PC-3 (cell line): ENCODE results near the gene ID2.

Experiments used
- CTCF ChIP-seq: fragments of 300-600 bp; sonication (generic); conservative IDR thresholded peaks from 2 replicates; pipeline ENCODE4 v1.5.1; 2017; ENCODE audit warnings: antibody characterized with exemption, low read depth, mild to moderate bottlenecking, low read length
- EZH2 ChIP-seq: fragments of 300-600 bp; sonication (generic); IDR thresholded peaks from one replicate; pipeline ENCODE4 v1.6.1; 2017; ENCODE audit warnings: antibody characterized with exemption, mild to moderate bottlenecking, low read length; ENCODE audit not compliant: unreplicated experiment
- EZH2phosphoT487 ChIP-seq: fragments of 300-600 bp; sonication (generic); IDR thresholded peaks from 2 replicates; pipeline ENCODE4 v1.6.1; 2018; ENCODE audit warnings: mild to moderate bottlenecking, antibody characterized with exemption, low read length, borderline replicate concordance

DNA sequence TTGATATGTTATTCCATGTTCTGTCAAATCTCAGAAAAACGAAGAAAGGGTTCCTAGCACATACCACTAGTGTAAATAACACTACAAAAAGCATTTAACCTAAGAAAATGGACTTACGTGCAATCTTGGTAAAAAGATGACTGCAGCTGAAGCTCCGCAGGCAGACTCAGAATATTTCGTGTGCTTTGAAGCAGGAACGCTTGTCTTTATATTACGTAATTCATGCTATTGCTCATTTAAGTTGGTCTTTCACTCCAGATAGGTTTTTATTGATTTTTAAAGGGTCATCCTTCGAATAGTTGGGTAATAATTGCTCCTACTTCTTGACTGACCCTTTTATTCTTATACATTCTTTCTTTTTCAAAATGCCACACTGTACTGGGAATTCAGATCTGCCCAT is 44.0 kb downstream of the ID2 start:
- no peak for TF ChIP-seq EZH2
- no peak for TF ChIP-seq CTCF
- TF ChIP-seq EZH2phosphoT487, result no peak
